ENCODE data around the gene BAD.
"Not testable (repeated sequence)": the region's sequence is repeated elsewhere in the genome, so short reads cannot be mapped to it uniquely, and the experiment has no call there.

The BAD gene

DNA sequence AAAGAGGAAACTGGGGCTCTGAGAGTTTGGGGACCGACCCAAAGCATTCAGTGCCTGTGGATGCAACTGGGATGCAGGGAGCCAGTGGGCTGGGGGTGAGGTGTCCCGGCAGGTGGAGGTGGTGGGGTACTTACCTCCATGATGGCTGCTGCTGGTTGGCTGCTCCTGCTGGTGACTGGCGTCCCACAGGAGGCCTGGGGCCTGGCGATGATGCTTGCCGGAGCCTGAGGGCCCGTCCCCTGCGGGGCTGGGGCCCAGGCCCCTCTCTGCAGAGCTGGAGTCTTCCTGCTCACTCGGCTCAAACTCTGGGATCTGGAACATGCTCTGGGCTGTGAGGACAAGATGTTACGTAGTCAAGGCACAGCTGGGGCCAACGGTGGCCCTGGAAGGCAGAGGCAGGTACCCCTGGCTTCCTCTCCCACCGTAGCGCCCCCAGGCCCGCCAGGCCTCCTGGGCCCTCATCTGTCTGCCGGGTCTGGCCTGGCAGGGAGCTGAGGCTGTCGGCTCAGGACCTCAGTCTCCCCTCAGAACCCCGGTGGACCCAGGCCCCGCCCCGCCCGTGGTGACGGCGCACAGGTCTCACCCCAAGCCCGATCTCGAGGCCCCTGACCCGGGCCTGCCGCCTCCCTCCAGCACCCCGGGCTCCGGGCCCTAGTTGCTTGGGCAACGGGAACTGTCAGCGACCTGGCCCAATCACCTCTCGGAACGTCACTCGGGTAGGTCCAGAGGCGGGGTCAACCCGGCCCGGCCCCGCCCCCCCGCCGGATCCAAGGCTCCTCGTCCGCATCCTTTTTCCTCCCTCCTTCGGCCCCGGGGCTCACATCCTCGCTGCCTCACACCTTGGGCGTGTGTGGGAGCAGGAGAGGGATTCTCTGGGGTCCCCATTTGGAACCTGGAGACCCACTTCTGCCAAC is at the start of gene BAD:
Gene BAD, minus strand, starts transcription at position 618 of the 914 bp plus-strand sequence. Its CDS starts 297 bp downstream, at position 321.
- peak; percentile 97 for DNase-seq (ENCODE audit: low spot score)

DNA sequence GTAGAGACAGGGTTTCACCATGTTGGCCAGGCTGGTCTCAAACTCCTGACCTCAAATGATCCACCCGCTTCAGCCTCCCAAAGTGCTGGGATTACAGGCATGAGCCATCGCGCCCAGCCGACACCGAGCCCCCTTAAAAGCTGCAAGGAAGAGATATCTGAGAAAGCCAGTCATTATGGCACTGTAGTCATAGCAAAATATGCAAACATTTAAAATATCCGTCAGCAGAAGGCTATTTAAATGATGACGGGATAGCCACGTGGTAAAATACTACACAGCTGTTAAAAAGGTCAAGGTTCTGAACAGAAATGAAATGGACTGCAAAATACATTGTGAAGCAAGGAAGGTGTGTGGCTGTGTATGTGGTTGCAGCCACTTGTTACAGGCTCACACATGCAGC is 49.1 kb upstream of the BAD start:
- DNase-seq (ENCODE audit: low spot score) = no peak

- peak; percentile 92 for DNase-seq (ENCODE audit: low spot score)
Observed at GRCh38 chr11:64331569-64332371, 47.3 kb upstream of the BAD start.

- DNase-seq (ENCODE audit: low spot score) = no peak
Observed at GRCh38 chr11:64330888-64331287, 46.4 kb upstream of the BAD start.

GRCh38 chr11:64327993-64328392 is 43.5 kb upstream of the BAD start:
- DNase-seq (ENCODE audit: low spot score) = no peak

- DNase-seq (ENCODE audit: low spot score) = no peak
Observed at GRCh38 chr11:64327375-64327774, 42.9 kb upstream of the BAD start.

GRCh38 chr11:64324692-64325469 is 40.4 kb upstream of the BAD start:
- no peak for DNase-seq (ENCODE audit: low spot score)

GRCh38 chr11:64323984-64324383 is 39.5 kb upstream of the BAD start:
- DNase-seq (ENCODE audit: low spot score) = not testable (repeated sequence)

DNA sequence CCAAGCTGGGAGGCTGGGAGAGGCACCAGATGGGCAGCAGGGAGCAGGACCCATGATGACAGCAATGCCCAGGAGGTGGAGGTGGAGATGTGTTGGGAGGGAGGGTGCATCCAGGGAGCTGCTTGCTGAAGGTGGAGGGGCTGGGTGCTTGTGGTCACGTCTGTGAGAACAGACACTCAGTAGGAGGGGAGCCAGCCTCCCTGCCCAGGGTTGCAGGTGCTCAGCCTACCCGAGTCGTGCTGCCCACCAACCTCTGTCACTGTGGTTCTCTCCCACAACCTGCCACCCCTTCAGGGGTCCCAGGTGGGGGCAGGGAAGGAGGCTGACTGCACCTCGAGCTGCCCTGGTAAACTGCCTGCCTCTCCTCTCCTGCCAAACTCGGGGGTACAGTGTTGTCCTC is 38.9 kb upstream of the BAD start:
- no peak for DNase-seq (ENCODE audit: low spot score)

DNA sequence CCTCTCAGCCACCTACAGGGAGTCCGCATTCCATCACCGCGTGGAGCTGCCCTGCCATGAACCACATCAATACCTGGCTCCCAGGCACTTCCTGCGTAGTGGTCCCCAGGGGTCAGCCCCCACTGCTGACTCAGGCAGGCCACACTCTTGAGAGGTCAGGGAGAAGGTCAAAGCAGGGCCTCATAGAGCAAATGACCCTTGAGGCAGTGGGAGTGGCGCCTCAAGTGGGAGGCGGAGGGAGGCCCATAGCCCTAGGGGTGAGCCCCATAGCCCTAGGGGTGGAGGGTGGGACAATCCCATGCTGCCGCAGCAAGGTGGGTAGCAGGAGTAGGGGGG is 38.4 kb upstream of the BAD start:
- DNase-seq (ENCODE audit: low spot score) = no peak

DNA sequence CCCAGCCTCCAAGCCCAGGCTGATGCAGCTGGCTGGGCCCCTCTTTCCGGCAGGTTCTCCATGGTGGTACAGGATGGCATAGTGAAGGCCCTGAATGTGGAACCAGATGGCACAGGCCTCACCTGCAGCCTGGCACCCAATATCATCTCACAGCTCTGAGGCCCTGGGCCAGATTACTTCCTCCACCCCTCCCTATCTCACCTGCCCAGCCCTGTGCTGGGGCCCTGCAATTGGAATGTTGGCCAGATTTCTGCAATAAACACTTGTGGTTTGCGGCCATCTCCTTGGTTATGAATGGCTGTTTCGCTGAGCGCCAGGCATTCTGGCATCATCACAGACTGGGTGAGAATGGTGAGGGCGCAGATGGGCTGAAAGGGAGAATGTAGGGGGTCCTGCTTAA is 37.1 kb upstream of the BAD start:
- DNase-seq (ENCODE audit: low spot score) = no peak

GRCh38 chr11:64321026-64321425 is 36.6 kb upstream of the BAD start:
- DNase-seq (ENCODE audit: low spot score) = no peak

DNA sequence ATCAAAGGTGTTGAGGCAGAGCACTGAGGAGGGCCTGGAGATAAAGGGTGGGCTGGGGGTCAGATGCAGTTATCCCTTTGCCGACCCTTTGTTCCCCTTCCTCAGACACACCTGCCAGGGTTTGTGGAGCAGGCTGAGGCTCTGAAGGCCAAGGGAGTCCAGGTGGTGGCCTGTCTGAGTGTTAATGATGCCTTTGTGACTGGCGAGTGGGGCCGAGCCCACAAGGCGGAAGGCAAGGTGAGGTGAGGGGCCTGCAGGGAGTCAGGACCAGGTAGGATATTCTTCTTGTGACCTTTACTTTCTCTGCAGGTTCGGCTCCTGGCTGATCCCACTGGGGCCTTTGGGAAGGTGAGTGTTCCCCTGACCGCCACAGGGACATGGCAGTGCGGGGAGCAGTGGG is 36.1 kb upstream of the BAD start:
- DNase-seq (ENCODE audit: low spot score) = no peak

DNA sequence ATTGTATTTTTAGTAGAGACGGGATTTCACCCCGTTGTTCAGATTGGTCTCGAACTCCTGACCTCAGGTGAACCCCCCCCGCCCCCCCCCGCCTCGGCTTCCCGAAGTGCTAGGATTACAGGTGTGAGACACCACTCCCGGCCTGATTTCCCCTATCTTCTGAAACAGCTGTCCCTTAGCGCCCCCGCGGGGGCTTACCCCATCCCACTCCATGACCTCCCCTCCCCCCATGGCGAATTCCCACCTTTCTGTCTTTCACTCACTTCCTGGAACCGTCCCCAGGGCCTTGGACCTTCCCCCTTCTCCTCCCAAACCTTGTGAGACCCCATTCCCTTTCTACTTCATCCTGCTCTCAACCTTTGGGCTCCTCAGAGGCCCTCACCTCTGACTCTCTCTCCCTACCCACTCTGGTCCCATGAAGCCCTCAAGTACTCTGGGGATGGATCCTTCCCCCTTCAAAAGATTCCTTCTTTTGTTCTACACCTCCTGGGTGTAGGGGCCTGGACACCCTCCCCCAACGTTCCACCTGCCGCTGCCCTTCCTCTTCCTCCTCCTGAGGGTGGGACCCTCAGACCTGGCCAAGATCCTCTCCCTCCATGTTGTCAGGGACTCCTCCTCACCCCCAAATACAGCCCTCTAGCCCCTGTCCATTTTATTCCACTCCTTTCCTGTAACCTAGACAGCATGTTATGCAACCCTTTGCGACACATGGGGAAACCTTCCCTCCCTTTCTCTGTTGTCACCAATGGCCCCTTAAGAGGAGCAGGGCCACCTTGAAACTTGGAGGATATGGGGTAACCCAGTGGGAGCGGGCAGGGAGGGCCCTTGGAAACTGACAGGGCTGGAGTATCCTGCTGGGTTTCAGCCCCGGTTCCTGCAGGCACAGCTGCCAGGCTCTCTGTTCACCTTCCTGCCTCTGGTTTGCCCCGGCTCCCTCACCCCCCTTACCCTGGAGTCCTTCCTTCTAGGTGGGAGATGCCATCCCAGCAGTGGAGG is 34.6 kb upstream of the BAD start:
- no peak for DNase-seq (ENCODE audit: low spot score)

DNA sequence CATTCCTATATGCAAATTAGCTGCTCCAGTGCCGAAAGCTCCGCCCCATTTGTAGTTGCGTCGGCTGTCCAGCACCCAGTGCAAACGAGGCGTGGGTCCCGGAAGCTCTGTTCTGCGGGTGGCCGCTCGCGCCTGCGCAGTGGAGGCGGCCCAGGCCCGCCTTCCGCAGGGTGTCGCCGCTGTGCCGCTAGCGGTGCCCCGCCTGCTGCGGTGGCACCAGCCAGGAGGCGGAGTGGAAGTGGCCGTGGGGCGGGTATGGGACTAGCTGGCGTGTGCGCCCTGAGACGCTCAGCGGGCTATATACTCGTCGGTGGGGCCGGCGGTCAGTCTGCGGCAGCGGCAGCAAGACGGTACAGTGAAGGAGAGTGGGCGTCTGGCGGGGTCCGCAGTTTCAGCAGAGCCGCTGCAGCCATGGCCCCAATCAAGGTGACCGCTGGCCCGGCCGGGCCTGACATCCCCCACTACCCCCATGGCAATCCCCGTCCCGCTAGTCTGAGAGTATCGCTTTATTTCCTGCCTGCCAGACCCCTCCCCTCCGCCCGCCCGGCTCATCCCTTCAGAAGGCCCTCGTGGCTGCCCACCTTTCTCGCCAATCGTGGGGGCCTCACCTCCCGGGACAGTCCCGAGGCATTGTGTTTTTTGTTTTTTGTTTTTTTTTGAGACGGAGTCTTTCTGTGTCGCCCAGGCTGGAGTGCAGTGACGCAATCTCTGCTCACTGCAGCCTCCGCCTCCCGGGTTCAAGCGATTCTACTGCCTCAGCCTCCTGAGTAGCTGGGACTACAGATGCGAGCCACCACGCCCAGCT is 33.7 kb upstream of the BAD start, which contains the start of gene PRDX5:
Gene PRDX5, plus strand, starts transcription at position 161 of the 805 bp plus-strand sequence. Its CDS starts 95 bp downstream, at position 256.
- DNase-seq (ENCODE audit: low spot score) = peak; percentile 97

GRCh38 chr11:64317325-64317960 is 33.0 kb upstream of the BAD start, which contains the start of gene TRMT112:
Gene TRMT112 (minus strand): TSS chr11:64317559. CDS start chr11:64317526, 33 bp downstream.
- peak; percentile 99 for DNase-seq (ENCODE audit: low spot score)

DNA sequence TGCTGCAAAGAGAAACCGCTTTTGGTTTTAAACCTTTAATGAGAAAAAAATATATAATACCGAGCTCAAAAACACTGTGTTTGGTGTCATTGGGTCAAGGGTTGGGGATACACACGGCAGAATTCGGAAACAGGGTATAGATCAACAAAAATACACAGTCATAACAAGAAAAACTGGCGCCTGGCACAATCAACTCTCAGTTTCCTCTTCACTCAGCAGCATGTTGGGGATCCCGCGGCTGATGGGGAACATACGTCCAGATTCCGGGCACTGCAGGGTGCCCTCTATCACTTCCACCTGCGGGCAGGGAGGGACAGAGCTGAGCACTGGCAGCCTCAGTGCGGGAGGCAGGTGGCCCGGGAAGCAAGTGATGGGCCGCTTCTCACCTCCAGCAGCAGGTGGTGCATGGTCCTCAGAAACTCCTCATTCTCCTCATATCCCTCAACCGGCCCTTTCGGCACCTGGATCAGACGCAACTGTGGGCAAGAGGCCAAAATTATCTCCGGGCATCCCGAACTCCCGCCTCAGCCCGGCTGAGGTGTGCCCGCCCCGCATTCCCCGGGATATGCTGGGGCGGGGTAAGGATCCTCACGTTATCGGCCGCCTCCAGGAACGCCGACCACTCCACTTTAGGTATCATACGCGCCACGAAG is 32.3 kb upstream of the BAD start:
- DNase-seq (ENCODE audit: low spot score) = peak; percentile 70

- DNase-seq (ENCODE audit: low spot score) = not testable (repeated sequence)
Observed at GRCh38 chr11:64315667-64316526, 31.4 kb upstream of the BAD start.

Measured in activated CD4-positive, alpha-beta T cell treated with anti-CD3 and anti-CD28 coated beads, Interleukin-2, Interleukin-4, amounts not matched to agents 100 ng/mL and 50 ng/mL, durations not matched to agents 16 hours and 8 hours (primary cell).